ENCODE data around the gene TNFAIP1.
"Not testable (repeated sequence)": the region's sequence is repeated elsewhere in the genome, so short reads cannot be mapped to it uniquely, and the experiment has no call there.

TNFAIP1 gene

DNA sequence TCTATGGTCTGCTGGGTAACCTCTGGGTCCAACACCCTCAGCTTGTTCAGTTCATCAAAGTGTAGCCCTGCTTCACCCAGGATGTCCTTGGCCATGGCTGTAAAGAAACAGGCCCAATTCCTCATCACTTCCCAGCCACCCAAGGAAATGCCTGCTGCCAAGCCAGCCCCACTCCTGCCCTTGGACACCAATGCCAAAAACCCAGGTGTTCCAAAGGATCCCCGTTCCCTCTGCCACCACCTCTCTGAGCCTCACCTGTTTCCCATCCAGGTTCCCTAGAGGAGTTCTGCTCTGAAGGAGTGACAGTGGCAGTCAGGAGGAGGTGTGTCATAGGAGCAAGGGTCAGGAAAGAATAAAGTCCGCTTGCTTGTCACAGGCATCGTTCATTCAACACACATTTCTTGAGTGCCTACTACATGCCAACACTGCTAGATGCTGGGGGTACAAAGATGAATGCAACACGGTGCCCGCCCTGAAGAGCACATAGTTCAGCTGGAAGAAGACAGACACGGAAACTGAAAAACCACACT, 3.6 kb upstream of the TNFAIP1 start:
- in situ Hi-C loops (cut with HindIII; ENCODE audit: low sequenced_read_pairs), result no loop called here
- no peak for DNase-seq (ENCODE audit: low read depth)
- H3K4me3 ChIP-seq (ENCODE audit: low read depth, low read length), result no peak overlapping the region
- TF ChIP-seq, protein P1, sequence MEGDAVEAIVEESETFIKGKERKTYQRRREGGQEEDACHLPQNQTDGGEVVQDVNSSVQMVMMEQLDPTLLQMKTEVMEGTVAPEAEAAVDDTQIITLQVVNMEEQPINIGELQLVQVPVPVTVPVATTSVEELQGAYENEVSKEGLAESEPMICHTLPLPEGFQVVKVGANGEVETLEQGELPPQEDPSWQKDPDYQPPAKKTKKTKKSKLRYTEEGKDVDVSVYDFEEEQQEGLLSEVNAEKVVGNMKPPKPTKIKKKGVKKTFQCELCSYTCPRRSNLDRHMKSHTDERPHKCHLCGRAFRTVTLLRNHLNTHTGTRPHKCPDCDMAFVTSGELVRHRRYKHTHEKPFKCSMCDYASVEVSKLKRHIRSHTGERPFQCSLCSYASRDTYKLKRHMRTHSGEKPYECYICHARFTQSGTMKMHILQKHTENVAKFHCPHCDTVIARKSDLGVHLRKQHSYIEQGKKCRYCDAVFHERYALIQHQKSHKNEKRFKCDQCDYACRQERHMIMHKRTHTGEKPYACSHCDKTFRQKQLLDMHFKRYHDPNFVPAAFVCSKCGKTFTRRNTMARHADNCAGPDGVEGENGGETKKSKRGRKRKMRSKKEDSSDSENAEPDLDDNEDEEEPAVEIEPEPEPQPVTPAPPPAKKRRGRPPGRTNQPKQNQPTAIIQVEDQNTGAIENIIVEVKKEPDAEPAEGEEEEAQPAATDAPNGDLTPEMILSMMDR (IDR thresholded peaks at IDR 0.05; ENCODE audit: low read depth, low read length, missing control alignments), result no peak

DNA sequence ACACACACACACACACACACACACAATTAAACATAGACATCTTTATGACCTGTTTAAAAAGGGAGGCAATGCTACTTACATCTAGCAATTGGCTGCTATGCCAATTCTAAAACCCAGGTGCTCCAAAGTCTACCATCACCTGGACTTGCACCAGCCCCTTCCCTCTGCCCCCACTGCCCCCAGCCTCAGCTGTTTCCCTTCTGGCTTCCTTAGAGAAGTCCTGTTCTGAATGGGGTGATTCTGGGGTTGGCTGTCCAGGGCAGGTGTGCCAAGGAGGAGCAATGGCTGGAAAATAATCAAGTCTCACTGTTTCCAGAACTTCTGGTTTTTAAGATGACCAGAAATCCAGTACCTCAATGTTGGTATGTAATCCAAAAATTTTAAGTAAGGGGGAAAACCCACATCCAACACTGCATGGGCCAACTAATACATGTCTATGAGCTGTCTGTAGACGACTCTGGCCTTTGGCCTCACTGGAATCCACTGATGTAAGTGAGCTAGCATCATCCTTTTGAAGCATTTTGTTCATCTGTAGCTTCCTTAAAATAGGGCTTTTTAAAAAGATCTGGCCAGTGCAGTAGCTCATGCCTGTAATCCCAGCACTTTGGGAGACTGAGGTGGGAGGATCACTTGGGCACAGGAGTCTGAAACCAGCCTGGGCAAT, 2.3 kb upstream of the TNFAIP1 start:
- in situ Hi-C loops (cut with HindIII; ENCODE audit: low sequenced_read_pairs), result no loop called here
- no peak for DNase-seq (ENCODE audit: low read depth)
- no peak overlapping the region for H3K4me3 ChIP-seq (ENCODE audit: low read depth, low read length)
- TF ChIP-seq, protein P1 (IDR thresholded peaks at IDR 0.05; ENCODE audit: low read depth, low read length, missing control alignments), result no peak

DNA sequence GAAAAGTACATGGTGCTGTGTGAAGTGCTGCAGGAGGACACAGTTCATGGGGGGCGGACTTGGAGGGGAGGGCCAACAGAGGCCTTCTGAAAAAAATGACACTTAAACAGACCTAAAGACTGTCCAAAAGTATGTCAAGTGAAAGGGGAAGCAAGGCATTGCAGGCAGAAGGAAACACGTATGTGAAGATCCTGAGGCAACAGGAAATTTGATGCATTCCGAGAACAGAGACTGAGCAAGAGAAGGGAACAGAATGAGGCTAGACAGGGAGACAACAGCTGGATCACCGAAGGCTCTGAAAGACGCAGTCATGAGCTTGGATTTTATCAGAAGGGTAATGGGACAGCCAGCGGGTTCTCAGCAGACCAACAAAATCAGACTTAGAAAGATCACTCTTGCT, 1.4 kb upstream of the TNFAIP1 start:
- TF ChIP-seq, protein P1 (IDR thresholded peaks at IDR 0.05; ENCODE audit: low read depth, low read length, missing control alignments), result no peak
- in situ Hi-C loops (cut with HindIII; ENCODE audit: low sequenced_read_pairs), result no loop called here
- DNase-seq (ENCODE audit: low read depth), result no peak
- H3K4me3 ChIP-seq (ENCODE audit: low read depth, low read length), result peak overlapping the region; percentile 81

DNA sequence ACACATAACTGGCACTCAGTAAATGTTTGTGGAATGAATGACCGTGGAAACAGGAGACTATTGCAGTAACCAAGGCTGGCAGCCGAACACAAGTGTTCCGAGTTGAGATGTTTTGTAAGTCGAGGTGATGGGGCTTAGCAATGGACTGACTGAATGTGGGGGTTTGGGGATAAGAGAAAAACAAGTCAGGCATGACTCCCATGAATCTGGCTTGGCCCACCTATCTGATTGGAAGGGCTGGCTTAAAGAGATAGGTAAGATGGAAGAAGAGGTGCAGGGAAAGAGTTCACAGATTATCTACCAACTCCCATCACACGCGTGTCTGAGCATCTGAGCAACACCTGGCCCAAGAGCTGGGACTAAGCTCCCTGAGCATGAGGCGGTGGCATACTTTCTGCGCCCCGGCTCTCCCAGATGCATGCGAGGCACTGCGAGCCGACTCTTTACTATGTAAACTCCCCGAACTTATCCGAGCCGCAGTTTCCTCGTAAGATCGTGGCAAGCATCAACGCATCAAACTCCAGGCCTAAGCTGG, 828 bp upstream of the TNFAIP1 start:
- in situ Hi-C loops (cut with HindIII; ENCODE audit: low sequenced_read_pairs), result no loop called here

DNA sequence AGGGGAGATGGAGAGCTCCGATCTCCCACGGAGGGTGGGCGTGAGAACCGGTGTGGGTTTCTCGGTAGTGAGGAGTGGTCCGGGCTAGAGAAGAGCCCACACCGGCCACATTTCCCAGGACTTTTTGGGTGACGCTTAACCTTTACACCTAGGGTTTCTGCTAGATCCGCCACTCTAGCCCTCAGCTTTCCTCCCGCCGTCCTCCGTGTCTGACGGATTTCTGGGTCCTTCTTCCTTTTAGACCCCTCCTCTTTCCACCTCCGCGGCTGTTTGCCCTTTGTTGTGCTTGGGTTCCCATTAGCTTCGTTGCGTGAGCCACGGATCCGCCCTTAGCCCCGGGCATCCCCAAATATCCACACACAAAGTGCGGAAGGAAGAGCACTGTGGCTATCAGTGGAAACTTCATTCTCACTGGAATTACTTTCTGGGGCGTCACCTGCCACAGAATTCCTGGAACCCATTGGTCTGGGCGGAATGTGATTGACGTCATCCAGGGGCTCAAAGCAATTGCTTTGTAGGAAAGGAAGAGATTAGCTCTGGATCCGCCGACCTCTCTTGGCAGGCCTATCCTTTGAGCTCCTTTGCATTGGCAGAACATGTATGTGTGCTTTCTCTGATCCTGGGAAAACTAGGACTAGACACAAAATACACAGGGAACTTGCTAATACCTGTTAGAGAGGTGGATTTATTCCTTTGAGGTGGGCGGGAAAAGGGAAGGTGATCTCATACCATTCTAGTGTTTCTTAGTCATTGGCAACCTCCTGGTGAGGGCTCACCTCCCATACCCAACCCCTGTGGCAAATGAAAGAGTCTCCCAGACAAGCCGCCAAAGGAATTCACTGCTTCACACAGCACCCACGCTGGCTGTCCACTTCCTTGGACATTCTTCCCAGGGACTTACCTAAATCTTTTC, 654 bp downstream of the TNFAIP1 start:
- peak; percentile 93 for DNase-seq (ENCODE audit: low read depth)
- TF ChIP-seq, protein P1 (IDR thresholded peaks at IDR 0.05; ENCODE audit: low read depth, low read length, missing control alignments), result no peak
- H3K4me3 ChIP-seq (ENCODE audit: low read depth, low read length), result peak overlapping the region; percentile 81
- in situ Hi-C loops (cut with HindIII; ENCODE audit: low sequenced_read_pairs), result no loop called here

More for the DNA sequence above, 828 bp upstream of the TNFAIP1 start:
- TF ChIP-seq, protein P1 (IDR thresholded peaks at IDR 0.05; ENCODE audit: low read depth, low read length, missing control alignments), result no peak
- H3K4me3 ChIP-seq (ENCODE audit: low read depth, low read length), result peak overlapping the region; percentile 81
- DNase-seq (ENCODE audit: low read depth), result no peak

DNA sequence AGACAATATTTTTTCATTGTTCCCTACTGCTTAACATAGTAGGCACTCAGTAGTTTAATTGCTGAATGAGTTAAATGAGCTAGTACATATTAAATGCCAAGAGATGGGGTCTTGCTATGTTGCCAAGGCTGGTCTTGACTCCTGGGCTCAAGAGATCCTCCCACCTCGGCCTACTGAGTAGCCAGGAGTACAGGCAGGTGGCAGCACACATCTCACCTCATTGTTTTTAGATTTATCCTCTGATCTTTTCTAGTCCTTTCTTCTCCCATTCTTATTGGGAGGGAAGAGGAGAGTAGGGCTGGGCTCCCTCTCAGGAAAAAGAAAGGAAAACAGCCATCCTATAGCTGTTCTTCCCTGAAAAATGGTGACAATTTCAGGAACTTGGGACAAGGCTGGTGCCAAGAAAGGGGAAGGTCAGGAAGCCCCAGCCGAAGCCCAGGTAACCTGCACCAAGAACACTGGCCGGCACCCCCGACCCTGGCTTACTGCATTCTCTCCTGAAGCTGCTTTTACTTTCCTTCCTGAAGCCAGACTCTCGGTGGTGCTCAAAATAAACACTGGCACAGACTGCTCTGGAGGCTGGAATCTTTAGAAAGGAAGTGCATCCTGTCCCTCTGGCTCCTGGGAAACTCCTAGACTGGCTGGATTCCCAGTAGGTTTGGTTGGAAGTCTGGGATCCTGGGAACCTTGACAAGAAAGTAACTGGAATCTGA, 2.7 kb downstream of the TNFAIP1 start:
- peak; percentile 49 for DNase-seq (ENCODE audit: low read depth)
- TF ChIP-seq, protein P1 (IDR thresholded peaks at IDR 0.05; ENCODE audit: low read depth, low read length, missing control alignments), result no peak
- no peak overlapping the region for H3K4me3 ChIP-seq (ENCODE audit: low read depth, low read length)
- in situ Hi-C loops (cut with HindIII; ENCODE audit: low sequenced_read_pairs), result no loop called here

DNA sequence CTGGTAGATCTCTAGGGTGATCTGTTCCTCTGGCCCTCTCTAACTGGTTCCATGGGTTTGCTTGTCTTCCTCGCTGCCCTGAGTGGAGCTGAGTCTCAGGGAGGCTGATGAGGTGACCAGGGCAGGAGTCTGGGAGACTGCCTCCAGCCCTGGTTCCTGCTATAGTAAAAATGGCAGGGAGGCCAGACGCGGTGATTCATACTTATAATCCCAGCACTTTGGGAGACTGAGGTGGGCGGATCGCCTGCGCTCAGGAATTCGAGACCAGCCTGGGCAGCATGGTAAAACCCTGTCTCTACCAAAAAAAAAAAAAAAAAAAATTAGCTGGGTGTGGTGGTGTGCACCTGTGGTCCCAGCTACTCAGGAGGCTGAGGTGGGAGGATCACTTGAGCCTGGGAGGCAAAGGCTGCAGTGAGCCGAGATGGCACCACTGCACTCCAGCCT, 3.2 kb downstream of the TNFAIP1 start:
- DNase-seq (ENCODE audit: low read depth); in situ Hi-C loops (cut with HindIII; ENCODE audit: low sequenced_read_pairs); H3K4me3 ChIP-seq (ENCODE audit: low read depth, low read length): not testable (repeated sequence)

Data from astrocyte of the cerebellum (primary cell).